Activated CD4-positive, alpha-beta T cell treated with anti-CD3 and anti-CD28 coated beads for 36 hours (primary cell): ENCODE measurements around the gene RAET1E. TPM values are rescaled to one million over a fixed set of nuclear protein-coding genes. Genes with fewer than 3 reads are reported as not detected.
"Not testable (repeated sequence)": the region's sequence is repeated elsewhere in the genome, so short reads cannot be mapped to it uniquely, and the experiment has no call there.

Source experiments
- ATAC-seq: fragments of 200-7000 bp; cut with Tn5 transposase; one replicate; pipeline ENCODE4 v1.10.0; 2021; ENCODE audit warnings: mild to moderate bottlenecking, moderate library complexity
- CTCF ChIA-PET: fragments of 350-600 bp; sonication (Branson Sonifier 250); formaldehyde crosslinking; loops from one replicate; lab custom pipeline; 2021; ENCODE audit warnings: antibody characterized with exemption; lab: Charles Lee
- POLR2A ChIA-PET: fragments of 350-600 bp; sonication (Branson Sonifier 250); formaldehyde crosslinking; loops from one replicate; lab custom pipeline; 2021; ENCODE audit warnings: antibody characterized with exemption, inconsistent platforms; lab: Charles Lee
- DNase-seq: peaks from one replicate; pipeline ENCODE4 v3.0.0-alpha.2; 2020
- H3K27ac Mint-ChIP-seq: one replicate; pipeline ENCODE4 v1.8.0; 2021; ENCODE audit warnings: mixed read lengths
- H3K27me3 Mint-ChIP-seq: one replicate; pipeline ENCODE4 v1.8.0; 2021; ENCODE audit warnings: mixed read lengths
- H3K36me3 Mint-ChIP-seq: one replicate; pipeline ENCODE4 v1.8.0; 2021; ENCODE audit warnings: low read depth, mixed read lengths
- H3K4me1 Mint-ChIP-seq: one replicate; pipeline ENCODE4 v1.8.0; 2021; ENCODE audit warnings: mixed read lengths
- H3K4me3 Mint-ChIP-seq: one replicate; pipeline ENCODE4 v1.8.0; 2021; ENCODE audit warnings: mild to moderate bottlenecking, moderate library complexity, mixed read lengths
- H3K9me3 Mint-ChIP-seq: one replicate; pipeline ENCODE4 v1.8.0; 2021; ENCODE audit warnings: low read depth, mixed read lengths
- intact Hi-C, 2 experiments: fragments of 100-400 bp; cut with DNase I in 1 of 2; cut with micrococcal nuclease in 1 of 2; formaldehyde crosslinking; loops; one replicate each; pipeline versions ENCODE4 v1.14.2 to v1.15.1; 2022 to 2024; cut with DNase I, micrococcal nuclease
- total RNA-seq, 2 experiments: library from RNA; stranded (reverse); gene quantifications; one replicate each; pipeline ENCODE4 v1.2.3, GENCODE V29; 2021

The RAET1E gene
- total RNA-seq, 2 experiments from 2014 or later, result not detected

- CTCF ChIA-PET, result interaction anchor here (0.6 to 1.0 kb wide), 5 partner anchors 91 to 473 kb away, joined by 3 to 6 read pairs (median 3); no protein-coding TSS in a partner anchor
- POLR2A ChIA-PET, H3K4me3 Mint-ChIP-seq, DNase-seq, H3K9me3 Mint-ChIP-seq, ATAC-seq, H3K27ac Mint-ChIP-seq, H3K36me3 Mint-ChIP-seq: not testable (repeated sequence)
- peaks cover 21% of the 10 kb centered on the region for H3K4me1 Mint-ChIP-seq
- intact Hi-C loops, result loop anchor here (5.0 to 10.0 kb wide), 2 partner anchors 380 to 408 kb away; partner anchors contain the start of gene PPIL4 (in 1 of the 2)
- peaks cover 78% of the 10 kb centered on the region for H3K27me3 Mint-ChIP-seq
These were observed 29.1 kb upstream of the RAET1E start for GRCh38 chr6:149927025-149927424.

GRCh38 chr6:149925974-149926777 lies 28.3 kb upstream of the RAET1E start:
- Mint-ChIP-seq H3K4me1 (peaks cover 21% of the 10 kb centered on the region), H3K27ac (no peak overlapping the region), H3K9me3 (no peaks in the 10 kb centered on the region), H3K36me3 (no peaks in the 10 kb centered on the region), H3K4me3 (peak overlapping the region; percentile 47), H3K27me3 (peaks cover 80% of the 10 kb centered on the region)
- POLR2A ChIA-PET, result no interaction called here
- peak; percentile 93 for DNase-seq
- intact Hi-C loops, result loop anchor here (1.0 to 10.0 kb wide), 5 partner anchors 86 to 409 kb away; partner anchors contain the start of gene PPIL4 (in 1 of the 2)
- ATAC-seq, result peak; percentile 83
- CTCF ChIA-PET, result interaction anchor here (0.7 to 2.5 kb wide), 7 partner anchors 83 to 172 kb away, joined by 3 to 12 read pairs (median 6); no protein-coding TSS in a partner anchor

- Mint-ChIP-seq H3K4me1 (peaks cover 21% of the 10 kb centered on the region), H3K36me3 (no peaks in the 10 kb centered on the region), H3K9me3 (no peaks in the 10 kb centered on the region), H3K27me3 (peaks cover 81% of the 10 kb centered on the region), H3K27ac (no peak overlapping the region), H3K4me3 (peak overlapping the region; percentile 47)
- no peak for ATAC-seq
- ChIA-PET CTCF (interaction anchor here (0.5 to 2.5 kb wide), 9 partner anchors 10 to 667 kb away, joined by 3 to 12 read pairs (median 5); no protein-coding TSS in a partner anchor), POLR2A (no interaction called here)
- intact Hi-C loops, result loop anchor here (5.0 to 10.0 kb wide), 2 partner anchors 378 to 409 kb away; partner anchors contain the start of gene PPIL4 (in 1 of the 2)
- peak; percentile 27 for DNase-seq
These were observed 27.5 kb upstream of the RAET1E start for GRCh38 chr6:149925253-149925973.

GRCh38 chr6:149924933-149925252 lies 27.0 kb upstream of the RAET1E start:
- ChIA-PET POLR2A (no interaction called here), CTCF (interaction anchor here (0.5 to 2.5 kb wide), 10 partner anchors 10 to 668 kb away, joined by 3 to 12 read pairs (median 4); no protein-coding TSS in a partner anchor)
- no peak overlapping the region for H3K27ac Mint-ChIP-seq
- ATAC-seq, result no peak
- no peak overlapping the region for H3K4me3 Mint-ChIP-seq
- no peak for DNase-seq
- intact Hi-C loops, result loop anchor here (5.0 to 10.0 kb wide), 3 partner anchors 208 to 410 kb away; partner anchors contain the start of genes LATS1 (in 1 of the 2) and PPIL4 (in 1 of the 2)
- H3K27me3 Mint-ChIP-seq, result peaks cover 80% of the 10 kb centered on the region
- H3K36me3 Mint-ChIP-seq, result no peaks in the 10 kb centered on the region
- peaks cover 21% of the 10 kb centered on the region for H3K4me1 Mint-ChIP-seq
- H3K9me3 Mint-ChIP-seq, result no peaks in the 10 kb centered on the region

GRCh38 chr6:149924206-149924932 lies 26.5 kb upstream of the RAET1E start:
- DNase-seq (no peak), ATAC-seq (no peak)
- Mint-ChIP-seq H3K27me3 (peaks cover 77% of the 10 kb centered on the region), H3K36me3 (no peaks in the 10 kb centered on the region), H3K4me1 (peaks cover 21% of the 10 kb centered on the region), H3K4me3 (no peak overlapping the region), H3K9me3 (no peaks in the 10 kb centered on the region), H3K27ac (no peak overlapping the region)
- ChIA-PET POLR2A (no interaction called here), CTCF (interaction anchor here (0.6 to 2.5 kb wide), 8 partner anchors 10 to 444 kb away, joined by 3 to 12 read pairs (median 6); partner anchors contain the start of gene IYD)
- intact Hi-C loops, result loop anchor here (5.0 to 10.0 kb wide), 2 partner anchors 207 to 410 kb away; partner anchors contain the start of gene LATS1 (in 1 of the 2)

GRCh38 chr6:149923327-149923986 lies 25.5 kb upstream of the RAET1E start:
- intact Hi-C loops, result loop anchor here (1.0 to 10.0 kb wide), 5 partner anchors 59 to 411 kb away; partner anchors contain the start of genes LRP11 (in 2 of the 2), GINM1 (in 1 of the 2) and LATS1 (in 1 of the 2)
- ChIA-PET CTCF (interaction anchor here (0.6 to 2.5 kb wide), 5 partner anchors 83 to 445 kb away, joined by 3 to 12 read pairs (median 7); partner anchors contain the start of gene IYD), POLR2A (interaction anchor here (0.5 kb wide), 1 partner anchor 9 kb away, joined by 3 read pairs; no protein-coding TSS in a partner anchor)
- H3K4me3 Mint-ChIP-seq, result peak overlapping the region; percentile 70
- DNase-seq, result no peak
- no peaks in the 10 kb centered on the region for H3K9me3 Mint-ChIP-seq
- H3K36me3 Mint-ChIP-seq, result no peaks in the 10 kb centered on the region
- ATAC-seq, result peak; percentile 15
- H3K27ac Mint-ChIP-seq, result no peak overlapping the region
- H3K4me1 Mint-ChIP-seq, result peaks cover 21% of the 10 kb centered on the region
- H3K27me3 Mint-ChIP-seq, result peaks cover 70% of the 10 kb centered on the region

- ChIA-PET CTCF (interaction anchor here (1.0 to 1.7 kb wide), 2 partner anchors 88 to 91 kb away, joined by 4 to 7 read pairs; no protein-coding TSS in a partner anchor), POLR2A (interaction anchor here (0.5 kb wide), 1 partner anchor 9 kb away, joined by 3 read pairs; no protein-coding TSS in a partner anchor)
- Mint-ChIP-seq H3K4me3 (peak within 1 kb of the TSS; percentile 70), H3K27ac (no peak within 1 kb of the TSS), H3K27me3 (peaks cover 63% of the 10 kb centered on the region), H3K9me3 (no peaks in the 10 kb centered on the region), H3K4me1 (peaks cover 21% of the 10 kb centered on the region), H3K36me3 (no peaks in the 10 kb centered on the region)
- intact Hi-C loops, result loop anchor here (1.0 to 10.0 kb wide), 5 partner anchors 58 to 412 kb away; partner anchors contain the start of genes LRP11 (in 2 of the 2), GINM1 (in 1 of the 2) and LATS1 (in 1 of the 2)
- DNase-seq (peak; percentile 90), ATAC-seq (peak; percentile 95)
These were observed 24.9 kb upstream of the RAET1E start, which contains the start of gene RAET1G for GRCh38 chr6:149922642-149923326. TSS of gene RAET1G (minus strand) at chr6:149923121. CDS start at chr6:149923010, 111 bp downstream.

- POLR2A ChIA-PET, H3K27ac Mint-ChIP-seq, H3K36me3 Mint-ChIP-seq, H3K9me3 Mint-ChIP-seq, DNase-seq, ATAC-seq, H3K4me3 Mint-ChIP-seq: not testable (repeated sequence)
- H3K27me3 Mint-ChIP-seq, result peaks cover 57% of the 10 kb centered on the region
- peaks cover 23% of the 10 kb centered on the region for H3K4me1 Mint-ChIP-seq
- intact Hi-C loops, result loop anchor here (2.0 to 10.0 kb wide), 3 partner anchors 57 to 413 kb away; partner anchors contain the start of genes LATS1 (in 1 of the 2) and LRP11 (in 1 of the 2)
- CTCF ChIA-PET, result interaction anchor here (1.0 kb wide), 1 partner anchor 87 kb away, joined by 7 read pairs; no protein-coding TSS in a partner anchor
These were observed 24.2 kb upstream of the RAET1E start for GRCh38 chr6:149922091-149922490.

- CTCF ChIA-PET, result no interaction called here
- Mint-ChIP-seq H3K9me3 (no peaks in the 10 kb centered on the region), H3K27me3 (peaks cover 58% of the 10 kb centered on the region)
These were observed 23.4 kb upstream of the RAET1E start for GRCh38 chr6:149921361-149921760.

More at GRCh38 chr6:149921361-149921760, 23.4 kb upstream of the RAET1E start:
- POLR2A ChIA-PET, result no interaction called here
- Mint-ChIP-seq H3K4me3 (no peak overlapping the region), H3K4me1 (peaks cover 22% of the 10 kb centered on the region), H3K27ac (no peak overlapping the region), H3K36me3 (no peaks in the 10 kb centered on the region)
- no peak for ATAC-seq
- intact Hi-C loops, result loop anchor here (5.0 to 10.0 kb wide), 2 partner anchors 204 to 413 kb away; partner anchors contain the start of gene LATS1 (in 1 of the 2)
- no peak for DNase-seq
